MCF 10A (cell line): Measurements from ENCODE around the gene GSE1. TPM values are rescaled to one million over a fixed set of nuclear protein-coding genes. Genes with fewer than 3 reads are reported as not detected.
A peak's percentile ranks its signal among the peaks of the same experiment; 100 is the strongest.

Experiments used
- BruUV-seq: library from RNA; stranded (reverse); fragments of 400-500 nt; replicated peaks from 2 replicates; lab custom pipeline; 2021; lab: Mats Ljungman, UMichigan
- CTCF ChIA-PET: fragments of 300-600 bp; sonication (Branson Sonifier 250); formaldehyde crosslinking; extraction: SDS; loops from one replicate; lab custom pipeline; 2021; ENCODE audit warnings: antibody characterized with exemption, inconsistent platforms; lab: Yijun Ruan, JAX
- POLR2A ChIA-PET: fragments of 300-600, 350-650 bp; sonication (Branson Sonifier 250); formaldehyde crosslinking; extraction: SDS; loops from one replicate; lab custom pipeline; 2020; ENCODE audit warnings: antibody characterized with exemption, inconsistent platforms; lab: Yijun Ruan, JAX
- DNase-seq: peaks from one replicate; pipeline ENCODE4 v3.0.0-alpha.2; 2018; ENCODE audit not compliant: unreplicated experiment
- H3K27ac Mint-ChIP-seq: one replicate; pipeline ENCODE4 v1.8.0; 2022; ENCODE audit warnings: mild to moderate bottlenecking, low read depth, mixed read lengths; ENCODE audit not compliant: unreplicated experiment
- H3K27me3 Mint-ChIP-seq: one replicate; pipeline ENCODE4 v1.8.0; 2022; ENCODE audit warnings: mixed read lengths; ENCODE audit not compliant: insufficient read depth, unreplicated experiment
- H3K36me3 Mint-ChIP-seq: one replicate; pipeline ENCODE4 v1.8.0; 2022; ENCODE audit warnings: mild to moderate bottlenecking, moderate library complexity, mixed read lengths; ENCODE audit not compliant: insufficient read depth, unreplicated experiment
- H3K4me1 Mint-ChIP-seq: one replicate; pipeline ENCODE4 v1.8.0; 2022; ENCODE audit warnings: mixed read lengths; ENCODE audit not compliant: insufficient read depth, unreplicated experiment
- H3K4me3 Mint-ChIP-seq: one replicate; pipeline ENCODE4 v1.8.0; 2022; ENCODE audit warnings: mild to moderate bottlenecking, moderate library complexity, mixed read lengths; ENCODE audit not compliant: unreplicated experiment
- H3K9me3 Mint-ChIP-seq: one replicate; pipeline ENCODE4 v1.8.0; 2022; ENCODE audit warnings: mixed read lengths; ENCODE audit not compliant: unreplicated experiment
- CTCF ChIP-seq: fragments of 200-600 bp; IDR thresholded peaks from one replicate; pipeline ENCODE4 v1.8.0; 2022; ENCODE audit warnings: antibody characterized with exemption, mild to moderate bottlenecking; ENCODE audit not compliant: unreplicated experiment
- intact Hi-C: fragments of 100-400 bp; cut with micrococcal nuclease; formaldehyde crosslinking; loops from 2 replicates; pipeline ENCODE4 v1.14.1; 2022
- total RNA-seq: library from RNA; stranded (reverse); gene quantifications from 2 replicates; pipeline ENCODE4 v1.2.3, GENCODE V29; 2022

GSE1 gene
- total RNA-seq, 1 experiment from 2014 or later, result 52.9 TPM

DNA sequence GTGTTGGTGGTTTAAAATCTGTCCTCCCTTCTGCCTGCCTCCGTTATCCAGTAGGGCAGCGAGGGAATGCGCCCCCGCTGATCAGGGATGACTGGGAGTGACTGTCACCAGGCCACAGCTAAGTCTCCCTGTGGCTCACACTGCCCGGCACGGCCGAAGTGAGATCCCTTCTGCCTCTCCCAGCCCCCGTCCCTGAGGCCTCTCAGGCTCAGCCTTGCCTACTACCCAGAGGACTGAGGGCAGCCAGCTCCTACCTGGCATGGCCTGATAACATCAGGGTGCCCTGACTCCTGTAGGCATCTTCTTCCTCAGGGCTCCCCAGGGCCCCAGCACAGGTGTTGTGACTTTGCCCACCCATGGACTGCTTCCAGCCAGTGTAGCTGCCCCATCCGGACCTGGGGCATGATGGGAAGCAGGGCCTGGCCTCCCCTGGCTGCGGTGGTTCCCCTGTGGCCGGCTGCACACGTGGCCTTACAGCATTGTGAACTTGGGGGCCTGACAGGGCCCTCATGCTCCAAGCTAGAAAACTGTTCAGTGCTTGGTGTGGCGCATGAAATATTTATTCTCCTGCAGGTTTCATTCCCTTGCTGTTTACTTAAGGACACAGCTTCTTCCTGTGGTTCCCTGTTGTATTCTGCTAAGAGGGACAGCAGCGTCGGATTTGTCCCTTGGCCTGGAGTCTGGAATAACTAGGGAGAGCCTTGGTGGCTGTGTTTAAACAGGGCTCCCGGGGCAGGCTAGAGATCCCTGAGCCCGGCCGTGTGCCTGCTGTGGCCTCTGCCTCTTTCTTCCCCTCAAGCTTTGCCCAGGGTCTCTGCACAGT, 45.6 kb downstream of the GSE1 start:
- intact Hi-C loops, result no loop called here
- no peaks in the 10 kb centered on the region for H3K27me3 Mint-ChIP-seq
- POLR2A ChIA-PET, result no interaction called here

GRCh38 chr16:85659336-85659735, 46.2 kb downstream of the GSE1 start:
- no peak overlapping the region for H3K4me3 Mint-ChIP-seq
- ChIA-PET POLR2A (no interaction called here), CTCF (interaction anchor here (0.6 to 1.9 kb wide), 15 partner anchors 9 to 843 kb away, joined by 3 to 10 read pairs (median 5); no protein-coding TSS in a partner anchor)
- H3K36me3 Mint-ChIP-seq, result peaks cover 77% of the 10 kb centered on the region
- no peaks in the 10 kb centered on the region for H3K4me1 Mint-ChIP-seq
- H3K9me3 Mint-ChIP-seq, result no peaks in the 10 kb centered on the region
- H3K27me3 Mint-ChIP-seq, result no peaks in the 10 kb centered on the region
- DNase-seq, result no peak
- TF ChIP-seq CTCF, result no peak
- H3K27ac Mint-ChIP-seq, result no peak overlapping the region
- intact Hi-C loops, result no loop called here
- BruUV-seq, result no TSS peak

More for the DNA sequence above, 45.6 kb downstream of the GSE1 start:
- Mint-ChIP-seq H3K4me3 (no peak overlapping the region), H3K36me3 (peaks cover 76% of the 10 kb centered on the region), H3K27ac (no peak overlapping the region), H3K9me3 (no peaks in the 10 kb centered on the region), H3K4me1 (no peaks in the 10 kb centered on the region)
- BruUV-seq, result no TSS peak
- TF ChIP-seq CTCF, result no peak
- DNase-seq, result no peak
- CTCF ChIA-PET, result interaction anchor here (0.6 to 1.9 kb wide), 20 partner anchors 8 to 1962 kb away, joined by 3 to 10 read pairs (median 4); no protein-coding TSS in a partner anchor

GRCh38 chr16:85659805-85660511, 46.8 kb downstream of the GSE1 start:
- Mint-ChIP-seq H3K27me3 (no peaks in the 10 kb centered on the region), H3K9me3 (no peaks in the 10 kb centered on the region), H3K36me3 (peaks cover 77% of the 10 kb centered on the region), H3K4me1 (no peaks in the 10 kb centered on the region), H3K27ac (no peak overlapping the region), H3K4me3 (no peak overlapping the region)
- no TSS peak for BruUV-seq
- DNase-seq, result peak; percentile 55
- TF ChIP-seq CTCF, result peak; percentile 82
- POLR2A ChIA-PET, result no interaction called here
- CTCF ChIA-PET, result interaction anchor here (0.6 to 1.9 kb wide), 17 partner anchors 8 to 844 kb away, joined by 3 to 10 read pairs (median 5); no protein-coding TSS in a partner anchor
- intact Hi-C loops, result no loop called here
